Measurements from ENCODE around the gene CASD1. TPM values are rescaled to one million over a fixed set of nuclear protein-coding genes. Genes with fewer than 3 reads are reported as not detected.

Gene CASD1
- total RNA-seq: 17.9 TPM
- long read RNA-seq, transcript CASD1-201 (18 exons, 3,942 nt): major isoform, 9 of 14 reads
- long read RNA-seq, partial matches to known transcripts: 2 of 14 reads
- long read RNA-seq, other reads (novel, unspliced or antisense): 3 of 14 reads

GRCh38 chr7:94509264-94509886 lies at the start of gene CASD1:
TSS of gene CASD1 (plus strand) at chr7:94509809. CDS start at chr7:94510085, 276 bp downstream.
- intact Hi-C loops (cut with DNase I): loop anchor here (5.0 kb wide), 1 partner anchor 57 kb away; no protein-coding TSS in a partner anchor
- ATAC-seq (peak; percentile 81), DNase-seq (ENCODE audit: missing footprints) (peak; percentile 86)

- ATAC-seq: no peak
- DNase-seq (ENCODE audit: missing footprints): no peak
- intact Hi-C loops (cut with DNase I): no loop called here
These were observed 43.1 kb upstream of the CASD1 start for GRCh38 chr7:94466516-94466915.

- ATAC-seq: no peak
- intact Hi-C loops (cut with DNase I): no loop called here
- DNase-seq (ENCODE audit: missing footprints): no peak
These were observed 38.0 kb upstream of the CASD1 start for GRCh38 chr7:94471604-94472003.

- no peak for ATAC-seq
- intact Hi-C loops (cut with DNase I): no loop called here
These were observed 37.0 kb upstream of the CASD1 start for GRCh38 chr7:94472608-94473007.

GRCh38 chr7:94476251-94476840 lies 33.3 kb upstream of the CASD1 start:
- DNase-seq (ENCODE audit: missing footprints): no peak
- no peak for ATAC-seq
- intact Hi-C loops (cut with DNase I): no loop called here

More at GRCh38 chr7:94472608-94473007, 37.0 kb upstream of the CASD1 start:
- DNase-seq (ENCODE audit: missing footprints): no peak

- intact Hi-C loops (cut with DNase I): no loop called here
- DNase-seq (ENCODE audit: missing footprints): no peak
- ATAC-seq: no peak
These were observed 31.7 kb upstream of the CASD1 start for GRCh38 chr7:94477878-94478277.

- intact Hi-C loops (cut with DNase I): no loop called here
- no peak for DNase-seq (ENCODE audit: missing footprints)
- no peak for ATAC-seq
These were observed 30.9 kb upstream of the CASD1 start for GRCh38 chr7:94478648-94479214.

GRCh38 chr7:94481279-94481678 lies 28.3 kb upstream of the CASD1 start:
- intact Hi-C loops (cut with DNase I): no loop called here
- DNase-seq (ENCODE audit: missing footprints) (no peak), ATAC-seq (no peak)

- DNase-seq (ENCODE audit: missing footprints) (no peak), ATAC-seq (no peak)
- intact Hi-C loops (cut with DNase I): no loop called here
These were observed 26.8 kb upstream of the CASD1 start for GRCh38 chr7:94482796-94483195.

GRCh38 chr7:94483843-94484242 lies 25.8 kb upstream of the CASD1 start:
- DNase-seq (ENCODE audit: missing footprints) (no peak), ATAC-seq (no peak)
- intact Hi-C loops (cut with DNase I): no loop called here

- intact Hi-C loops (cut with DNase I): no loop called here
- no peak for ATAC-seq
- DNase-seq (ENCODE audit: missing footprints): no peak
These were observed 23.4 kb upstream of the CASD1 start for GRCh38 chr7:94486216-94486615.

- no peak for DNase-seq (ENCODE audit: missing footprints)
- intact Hi-C loops (cut with DNase I): no loop called here
- no peak for ATAC-seq
These were observed 18.2 kb upstream of the CASD1 start for GRCh38 chr7:94491410-94491809.

GRCh38 chr7:94492601-94493000 lies 17.0 kb upstream of the CASD1 start:
- ATAC-seq (no peak), DNase-seq (ENCODE audit: missing footprints) (no peak)
- intact Hi-C loops (cut with DNase I): no loop called here

GRCh38 chr7:94497874-94498670 lies 11.5 kb upstream of the CASD1 start:
- DNase-seq (ENCODE audit: missing footprints) (no peak), ATAC-seq (no peak)
- intact Hi-C loops (cut with DNase I): no loop called here

- ATAC-seq (no peak), DNase-seq (ENCODE audit: missing footprints) (no peak)
- intact Hi-C loops (cut with DNase I): no loop called here
These were observed 10.7 kb upstream of the CASD1 start for GRCh38 chr7:94498918-94499317.

- ATAC-seq: no peak
- DNase-seq (ENCODE audit: missing footprints): no peak
- intact Hi-C loops (cut with DNase I): loop anchor here (5.0 kb wide), 1 partner anchor 55 kb away; no protein-coding TSS in a partner anchor
These were observed 2.1 kb upstream of the CASD1 start for GRCh38 chr7:94507462-94507861.

GRCh38 chr7:94507962-94508361 lies 1.6 kb upstream of the CASD1 start:
- no peak for DNase-seq (ENCODE audit: missing footprints)
- no peak for ATAC-seq
- intact Hi-C loops (cut with DNase I): loop anchor here (5.0 kb wide), 1 partner anchor 56 kb away; no protein-coding TSS in a partner anchor

- DNase-seq (ENCODE audit: missing footprints) (peak; percentile 86), ATAC-seq (peak; percentile 87)
- intact Hi-C loops (cut with DNase I): loop anchor here (5.0 kb wide), 2 partner anchors 58 to 147 kb away; partner anchors contain the start of gene SGCE
These were observed 425 bp downstream of the CASD1 start for GRCh38 chr7:94509887-94510581.
